Measurements from ENCODE around the gene KIAA0040. TPM values are rescaled to one million over a fixed set of nuclear protein-coding genes. Genes with fewer than 3 reads are reported as not detected.

Gene KIAA0040
- total RNA-seq, 1 experiment from 2014 or later = 32.4 TPM

DNA sequence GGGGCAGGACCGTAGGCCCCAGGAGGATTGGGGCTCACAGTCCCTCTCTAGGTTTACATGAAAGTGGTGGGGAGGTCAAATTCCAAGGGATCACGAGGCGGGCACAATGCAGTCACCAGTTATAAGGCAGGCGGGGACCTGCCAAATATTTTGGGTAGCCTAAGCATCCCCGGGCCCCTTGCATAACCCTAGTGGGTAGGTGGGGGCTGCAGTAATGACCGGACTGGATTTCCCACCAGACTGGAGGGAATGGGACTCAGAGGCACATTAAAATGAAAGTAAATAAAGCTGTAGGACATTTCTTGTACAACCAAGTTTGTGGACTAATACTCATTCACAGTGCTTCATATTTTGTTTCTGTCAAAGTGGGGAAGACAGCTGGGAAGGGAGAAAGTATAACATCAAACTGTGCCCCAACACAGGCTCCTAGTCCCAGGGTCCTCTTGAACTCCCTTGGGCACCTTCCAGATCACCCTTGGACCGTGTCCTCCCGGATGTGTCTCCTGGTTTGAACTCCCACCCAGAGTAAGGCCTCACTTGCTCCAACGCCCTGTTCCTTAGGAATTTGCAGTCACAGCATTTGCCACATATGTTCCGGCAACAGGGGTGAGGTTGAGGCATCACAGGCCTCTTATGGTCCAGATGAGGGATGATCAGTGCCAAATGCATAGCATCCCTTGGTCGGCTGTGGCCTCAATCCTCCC, 28.4 kb upstream of the KIAA0040 start:
- no peak for TF ChIP-seq FOSL1 (IDR thresholded peaks at IDR 0.05; ENCODE audit: low read depth)
- TF ChIP-seq CEBPB (IDR thresholded peaks at IDR 0.05; ENCODE audit: low read depth) = no peak
- no peak for TF ChIP-seq POLR2AphosphoS5 (IDR thresholded peaks at IDR 0.05; ENCODE audit: low read depth, low read length)
- TF ChIP-seq, protein P1, sequence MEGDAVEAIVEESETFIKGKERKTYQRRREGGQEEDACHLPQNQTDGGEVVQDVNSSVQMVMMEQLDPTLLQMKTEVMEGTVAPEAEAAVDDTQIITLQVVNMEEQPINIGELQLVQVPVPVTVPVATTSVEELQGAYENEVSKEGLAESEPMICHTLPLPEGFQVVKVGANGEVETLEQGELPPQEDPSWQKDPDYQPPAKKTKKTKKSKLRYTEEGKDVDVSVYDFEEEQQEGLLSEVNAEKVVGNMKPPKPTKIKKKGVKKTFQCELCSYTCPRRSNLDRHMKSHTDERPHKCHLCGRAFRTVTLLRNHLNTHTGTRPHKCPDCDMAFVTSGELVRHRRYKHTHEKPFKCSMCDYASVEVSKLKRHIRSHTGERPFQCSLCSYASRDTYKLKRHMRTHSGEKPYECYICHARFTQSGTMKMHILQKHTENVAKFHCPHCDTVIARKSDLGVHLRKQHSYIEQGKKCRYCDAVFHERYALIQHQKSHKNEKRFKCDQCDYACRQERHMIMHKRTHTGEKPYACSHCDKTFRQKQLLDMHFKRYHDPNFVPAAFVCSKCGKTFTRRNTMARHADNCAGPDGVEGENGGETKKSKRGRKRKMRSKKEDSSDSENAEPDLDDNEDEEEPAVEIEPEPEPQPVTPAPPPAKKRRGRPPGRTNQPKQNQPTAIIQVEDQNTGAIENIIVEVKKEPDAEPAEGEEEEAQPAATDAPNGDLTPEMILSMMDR (IDR thresholded peaks at IDR 0.05 in 2 of 3, conservative IDR thresholded peaks at IDR 0.05 in 1 of 3; ENCODE audit: borderline replicate concordance in 1 of 3, insufficient read depth in 1 of 3, low read depth in 2 of 3, low read length in 2 of 3) = no peak
- TF ChIP-seq, protein P2, sequence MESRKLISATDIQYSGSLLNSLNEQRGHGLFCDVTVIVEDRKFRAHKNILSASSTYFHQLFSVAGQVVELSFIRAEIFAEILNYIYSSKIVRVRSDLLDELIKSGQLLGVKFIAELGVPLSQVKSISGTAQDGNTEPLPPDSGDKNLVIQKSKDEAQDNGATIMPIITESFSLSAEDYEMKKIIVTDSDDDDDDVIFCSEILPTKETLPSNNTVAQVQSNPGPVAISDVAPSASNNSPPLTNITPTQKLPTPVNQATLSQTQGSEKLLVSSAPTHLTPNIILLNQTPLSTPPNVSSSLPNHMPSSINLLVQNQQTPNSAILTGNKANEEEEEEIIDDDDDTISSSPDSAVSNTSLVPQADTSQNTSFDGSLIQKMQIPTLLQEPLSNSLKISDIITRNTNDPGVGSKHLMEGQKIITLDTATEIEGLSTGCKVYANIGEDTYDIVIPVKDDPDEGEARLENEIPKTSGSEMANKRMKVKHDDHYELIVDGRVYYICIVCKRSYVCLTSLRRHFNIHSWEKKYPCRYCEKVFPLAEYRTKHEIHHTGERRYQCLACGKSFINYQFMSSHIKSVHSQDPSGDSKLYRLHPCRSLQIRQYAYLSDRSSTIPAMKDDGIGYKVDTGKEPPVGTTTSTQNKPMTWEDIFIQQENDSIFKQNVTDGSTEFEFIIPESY (IDR thresholded peaks at IDR 0.05; ENCODE audit: extremely low read depth, insufficient replicate concordance, low read length) = no peak
- DNase-seq (ENCODE audit: low read depth, low spot score) = no peak
- POLR2A ChIA-PET = no interaction called here

More for the DNA sequence above, 28.4 kb upstream of the KIAA0040 start:
- no peaks in the 10 kb centered on the region for H3K27me3 ChIP-seq (ENCODE audit: insufficient read depth, low read length)
- no peaks in the 10 kb centered on the region for H3K36me3 ChIP-seq (ENCODE audit: control insufficient read depth in 1 of 2, insufficient read depth in 2 of 2, low read length in 2 of 2)
- no TSS peak for BruUV-seq (replicated peaks)
- H3K9ac ChIP-seq (ENCODE audit: low read length) = no peak overlapping the region
- ChIA-PET CTCF (interaction anchor here (1.2 to 1.3 kb wide), 2 partner anchors 66 to 69 kb away, joined by 4 to 13 read pairs; no protein-coding TSS in a partner anchor), RAD21 (ENCODE audit: low non-redundant PET in 1 of 2, low total read pairs in 2 of 2, uncharacterized antibody in 2 of 2, unreplicated experiment in 2 of 2) (no interaction called here)
- intact Hi-C loops (cut with micrococcal nuclease) = loop anchor here (1.0 kb wide), 1 partner anchor 66 kb away; no protein-coding TSS in a partner anchor
- H3K4me2 ChIP-seq (ENCODE audit: low read length) = no peak overlapping the region
- no peaks in the 10 kb centered on the region for H3K9me3 ChIP-seq (ENCODE audit: control insufficient read depth in 1 of 2, insufficient read depth in 1 of 2, low read depth in 1 of 2, low read length in 2 of 2)
- H3K9me2 ChIP-seq (ENCODE audit: insufficient read depth) = no peaks in the 10 kb centered on the region
- H3K79me2 ChIP-seq (ENCODE audit: insufficient read depth, low read length) = no peaks in the 10 kb centered on the region
- no peak for ATAC-seq
- no peak overlapping the region for H3K27ac ChIP-seq (ENCODE audit: low read depth, low read length)
- no peak overlapping the region for H2AFZ ChIP-seq (ENCODE audit: low read depth, low read length, poor library complexity, severe bottlenecking)
- peaks cover 3 to 25% of the 10 kb centered on the region in 2 experiments; a peak in 2 of 4 replicates for H3K4me1 ChIP-seq (ENCODE audit: control insufficient read depth in 1 of 2, insufficient read depth in 2 of 2, low read length in 2 of 2)
- H3K4me3 ChIP-seq (replicated peaks in 1 of 2; ENCODE audit: low read depth in 1 of 2, low read length in 2 of 2) = no peak overlapping the region
- no peaks in the 10 kb centered on the region for H4K20me1 ChIP-seq (ENCODE audit: insufficient read depth)

Measured in HCT116 (cell line).